ENCODE data around the gene EGLN1.

The EGLN1 gene

DNA sequence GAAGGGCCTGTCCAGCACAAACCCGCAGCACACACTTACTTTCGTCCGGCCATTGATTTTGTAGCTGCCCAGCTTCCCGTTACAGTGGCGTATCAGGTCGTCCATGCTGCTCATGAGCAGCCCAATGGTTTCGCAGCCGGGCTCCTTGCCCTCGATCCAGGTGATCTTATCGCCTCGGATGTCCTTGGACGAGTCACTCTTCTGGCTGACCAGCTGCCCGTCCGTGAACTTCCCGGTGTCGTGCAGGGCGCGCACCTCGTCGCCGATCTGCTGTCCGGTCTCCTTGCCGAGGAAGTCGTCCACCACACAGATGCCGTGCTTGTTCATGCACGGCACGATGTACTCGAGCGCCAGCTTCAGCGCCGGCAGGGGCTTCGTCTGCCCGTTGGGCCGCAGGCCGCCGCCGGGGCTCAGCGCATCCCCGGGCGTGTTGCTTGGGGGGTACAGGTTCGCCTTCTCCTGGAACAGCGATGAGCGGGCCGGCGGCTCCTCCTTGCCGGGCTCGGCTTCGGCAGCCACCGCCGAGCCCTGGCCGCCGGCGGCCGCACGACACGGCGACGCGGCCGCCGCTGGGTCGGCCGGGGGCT lies 1.0 kb downstream of the EGLN1 start:
- DNase-seq = peak; percentile 29

DNA sequence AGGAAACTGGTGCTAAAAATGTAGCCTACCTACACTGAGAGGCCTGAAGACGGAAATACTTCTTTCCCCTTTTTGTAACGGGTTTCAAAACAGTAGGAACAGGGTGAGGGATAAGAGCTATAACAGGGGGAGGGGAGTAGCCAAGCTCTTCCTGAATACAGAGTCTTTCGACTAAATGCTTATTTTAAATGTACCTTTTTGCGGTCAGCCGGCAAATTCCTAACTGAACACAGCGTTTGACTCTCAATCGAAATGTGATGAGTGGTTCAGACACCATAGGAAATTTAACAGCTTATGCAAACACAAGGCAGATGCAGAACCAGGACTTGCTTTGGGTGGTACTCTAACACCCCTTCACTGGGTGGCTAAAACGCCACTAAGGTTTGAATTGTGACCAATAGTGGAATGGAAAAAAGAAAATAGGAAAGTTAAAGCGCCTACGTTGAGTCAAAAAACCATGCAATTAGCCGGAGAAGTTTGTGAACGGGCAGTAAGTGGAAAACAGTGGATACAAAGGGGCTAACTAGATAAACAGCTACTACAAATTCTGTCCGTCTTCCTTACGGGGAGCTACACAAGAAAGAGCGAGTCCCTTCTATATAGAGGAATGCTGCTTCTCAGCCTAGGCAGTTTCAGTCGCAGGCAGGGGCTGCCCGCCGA lies 1.7 kb downstream of the EGLN1 start:
- DNase-seq = peak; percentile 31

DNA sequence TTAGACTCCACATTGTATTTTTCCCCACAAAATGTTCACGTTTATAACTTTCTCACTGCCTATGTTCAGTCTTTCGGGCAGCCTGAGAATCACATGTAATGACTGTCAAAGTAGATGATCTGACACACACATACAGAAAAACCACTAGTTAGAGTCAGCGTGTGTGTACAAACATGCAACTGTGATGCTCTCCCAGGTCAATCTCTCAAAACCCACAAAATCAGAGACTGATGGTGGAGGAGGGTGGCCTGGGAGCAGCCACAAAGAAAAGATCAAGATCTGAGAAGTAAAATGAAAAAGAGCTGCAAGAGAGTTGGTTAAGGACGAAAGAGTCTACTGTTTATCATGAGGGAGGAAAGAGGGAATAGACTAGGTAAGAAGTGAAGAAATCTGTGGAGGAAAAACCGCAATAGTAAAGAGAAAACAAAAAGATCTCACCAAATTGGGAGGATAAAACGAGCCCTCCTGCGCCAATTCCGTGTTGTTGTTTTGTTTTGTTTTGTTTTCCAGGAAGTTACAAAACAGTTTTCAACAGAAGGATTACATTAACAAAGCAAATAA lies 2.3 kb downstream of the EGLN1 start:
- DNase-seq = no peak

DNA sequence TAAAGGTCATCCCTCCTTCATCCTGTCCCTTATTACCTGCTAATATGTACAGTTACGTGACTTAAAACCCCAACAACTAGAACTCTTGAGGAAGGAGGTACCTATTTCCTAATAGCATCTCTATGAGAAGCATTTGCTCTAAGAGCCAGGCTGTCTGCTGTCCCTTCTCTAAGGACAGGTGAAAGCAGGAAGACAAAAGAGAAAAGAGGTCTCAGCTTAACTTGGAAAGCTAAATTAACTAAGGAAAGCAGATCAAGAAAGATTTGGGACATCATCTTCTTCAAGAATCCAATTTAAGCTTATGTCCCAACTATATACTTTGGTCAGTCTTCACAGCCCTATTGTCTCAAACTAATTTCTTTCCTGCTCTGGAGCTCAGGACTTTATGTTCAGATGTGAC lies 2.9 kb downstream of the EGLN1 start:
- no peak for DNase-seq

DNA sequence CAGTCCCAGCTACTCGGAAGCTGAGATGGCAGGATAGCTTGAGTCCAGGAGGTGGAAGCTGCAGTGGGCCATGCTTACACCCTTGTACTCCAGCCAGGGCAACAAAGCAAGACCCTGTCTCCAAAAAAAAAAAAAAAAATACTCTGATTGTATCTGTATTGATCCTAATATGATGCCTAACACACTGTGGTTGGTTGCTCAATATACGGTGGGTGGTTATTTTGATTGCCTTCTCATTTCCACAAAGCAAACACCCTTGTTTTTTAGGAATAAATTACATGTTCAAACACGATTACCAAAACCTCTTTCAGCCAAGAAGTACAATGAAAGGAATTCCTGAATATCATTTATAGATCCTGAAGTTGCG lies 3.4 kb downstream of the EGLN1 start:
- no peak for DNase-seq

DNA sequence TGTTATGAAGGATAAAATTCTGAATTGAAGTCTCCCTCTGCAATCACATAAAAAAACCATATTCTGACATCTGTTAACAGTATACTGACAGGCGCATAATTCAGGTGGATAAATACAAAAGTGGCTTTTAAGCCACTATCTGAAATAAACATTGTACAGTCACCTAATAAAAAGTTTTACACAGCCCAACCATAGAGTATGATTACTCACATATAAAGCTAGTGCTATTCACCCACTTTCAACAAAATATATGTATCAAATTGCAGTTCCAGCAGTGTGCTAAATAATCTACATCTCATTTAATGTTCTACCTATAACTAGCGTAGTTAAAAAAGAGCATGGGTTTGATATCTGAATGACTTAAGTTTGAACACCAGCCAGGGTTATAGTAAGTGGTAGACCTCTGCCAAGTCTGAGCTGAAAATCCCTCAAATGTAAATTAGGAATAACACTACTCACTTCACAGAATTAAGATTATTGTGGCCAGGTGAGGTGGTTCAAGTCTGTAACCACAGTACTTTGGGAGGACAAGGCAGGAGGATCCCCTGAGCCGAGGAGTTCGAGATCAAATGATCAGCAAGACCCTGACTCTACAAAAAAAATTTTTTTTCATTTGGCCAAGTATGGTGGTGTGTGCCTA lies 3.9 kb downstream of the EGLN1 start:
- no peak for DNase-seq

DNA sequence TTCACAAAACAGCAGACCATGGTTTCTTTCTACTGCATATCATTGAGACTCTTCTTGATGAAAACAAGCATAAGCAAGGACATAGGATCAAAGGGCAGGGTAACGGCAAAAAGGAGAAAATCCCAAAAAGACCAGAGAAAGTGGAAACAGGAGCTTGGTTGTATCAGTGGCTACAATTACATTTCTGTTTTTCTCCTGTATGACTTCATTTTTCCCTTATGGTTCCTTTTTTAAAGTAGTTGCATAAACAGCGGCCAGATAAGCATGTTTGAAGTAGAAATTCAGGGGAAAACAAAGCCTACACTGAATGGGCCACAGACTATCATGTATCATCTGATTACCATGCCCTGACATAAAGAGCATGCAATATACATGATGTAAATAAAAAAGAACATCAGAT lies 4.6 kb downstream of the EGLN1 start:
- DNase-seq = no peak

DNA sequence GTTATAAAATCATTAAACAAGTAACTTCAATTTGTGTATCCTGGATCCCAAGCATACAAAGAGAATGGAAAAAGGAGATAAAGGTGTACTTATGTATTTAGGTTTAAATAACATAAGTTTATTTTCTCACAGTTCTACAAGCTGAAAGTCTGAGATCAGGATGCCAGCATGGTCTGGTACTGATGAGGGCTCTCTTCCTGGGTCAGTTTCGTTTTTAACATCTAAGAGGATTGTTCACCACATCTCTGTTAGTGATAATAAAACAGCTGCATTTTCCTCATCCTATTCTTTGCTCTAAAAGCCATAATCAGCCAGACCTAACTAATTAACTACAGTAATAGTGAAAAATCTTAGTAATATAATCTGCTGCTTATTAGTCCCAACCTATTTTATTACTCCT lies 5.2 kb downstream of the EGLN1 start:
- no peak for DNase-seq

DNA sequence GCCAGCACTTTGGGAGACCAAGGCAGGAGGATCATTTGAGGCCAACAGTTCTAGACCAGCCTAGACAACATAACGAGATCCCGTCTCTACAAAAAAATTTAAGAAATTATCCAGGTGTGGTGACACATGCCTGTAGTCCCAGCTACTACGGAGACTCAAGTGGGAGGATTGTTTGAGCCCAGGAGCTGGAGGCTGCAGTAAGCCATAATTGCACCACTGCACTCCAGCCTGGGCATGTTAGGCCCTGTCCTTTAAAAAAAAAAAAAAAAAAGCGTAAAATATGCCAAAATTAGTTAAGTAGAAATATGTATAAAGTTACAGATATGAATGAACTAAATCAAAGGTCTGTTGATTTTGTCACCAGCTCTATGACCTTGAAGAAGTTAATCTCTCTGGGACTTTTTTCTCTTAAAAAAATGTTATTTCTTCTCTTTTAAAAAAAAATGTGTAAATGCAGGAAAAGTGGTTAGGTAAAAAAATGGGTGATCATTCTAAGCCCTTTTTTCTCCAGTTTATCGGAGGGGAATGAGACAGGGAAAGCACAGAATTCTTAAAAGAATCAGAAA lies 7.0 kb downstream of the EGLN1 start:
- DNase-seq = no peak

DNA sequence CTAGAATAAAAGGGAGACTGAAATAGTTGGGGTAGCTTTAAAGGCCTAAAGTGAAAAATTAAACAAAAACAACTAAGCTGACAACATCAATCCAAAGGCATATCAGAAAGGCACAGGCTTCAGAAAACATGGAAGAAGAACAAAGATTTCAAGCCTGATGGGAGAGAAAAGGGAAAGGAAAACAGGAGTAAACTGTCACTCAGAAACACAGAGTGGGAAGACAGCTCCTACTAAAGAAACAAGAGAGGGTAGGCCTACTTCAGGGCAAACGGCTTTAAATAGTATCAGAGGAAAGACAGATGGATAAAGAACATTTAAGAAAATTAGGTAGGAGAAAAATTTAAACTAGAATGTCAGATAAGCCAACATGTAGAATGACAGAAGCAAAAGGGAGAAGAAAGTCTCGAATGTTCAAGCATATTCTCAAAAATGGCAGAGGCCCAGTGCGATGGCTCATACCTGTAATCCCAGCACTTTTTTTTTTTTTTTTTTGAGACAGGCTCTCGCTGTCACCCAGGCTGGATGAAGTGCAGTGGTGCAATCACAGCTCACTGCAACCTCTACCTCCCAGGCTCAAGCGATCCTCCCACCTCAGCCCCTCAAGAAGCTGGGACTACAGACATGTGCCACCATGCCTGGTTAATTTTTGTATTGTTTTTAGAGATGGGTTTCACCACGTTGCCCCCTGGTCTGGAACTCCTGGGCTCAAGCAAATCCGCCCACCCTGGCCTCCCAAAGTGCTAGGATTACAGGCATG lies 7.6 kb downstream of the EGLN1 start:
- no peak for DNase-seq

DNA sequence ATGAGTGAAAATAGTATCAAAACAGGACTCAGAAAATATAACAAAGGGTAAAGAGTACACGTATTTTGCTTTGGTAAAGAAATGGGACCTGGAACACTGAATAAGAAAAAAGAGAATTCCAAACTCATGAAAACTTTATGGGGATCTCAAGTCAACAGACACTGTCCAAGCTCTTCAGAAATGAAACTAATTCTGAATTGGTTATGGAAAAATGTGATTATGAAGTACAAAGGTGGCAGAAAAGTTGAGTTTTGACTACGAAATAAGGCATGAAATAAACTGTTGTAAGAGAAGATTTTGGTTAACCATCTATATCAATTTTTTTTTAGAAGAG lies 8.4 kb downstream of the EGLN1 start:
- no peak for DNase-seq

DNA sequence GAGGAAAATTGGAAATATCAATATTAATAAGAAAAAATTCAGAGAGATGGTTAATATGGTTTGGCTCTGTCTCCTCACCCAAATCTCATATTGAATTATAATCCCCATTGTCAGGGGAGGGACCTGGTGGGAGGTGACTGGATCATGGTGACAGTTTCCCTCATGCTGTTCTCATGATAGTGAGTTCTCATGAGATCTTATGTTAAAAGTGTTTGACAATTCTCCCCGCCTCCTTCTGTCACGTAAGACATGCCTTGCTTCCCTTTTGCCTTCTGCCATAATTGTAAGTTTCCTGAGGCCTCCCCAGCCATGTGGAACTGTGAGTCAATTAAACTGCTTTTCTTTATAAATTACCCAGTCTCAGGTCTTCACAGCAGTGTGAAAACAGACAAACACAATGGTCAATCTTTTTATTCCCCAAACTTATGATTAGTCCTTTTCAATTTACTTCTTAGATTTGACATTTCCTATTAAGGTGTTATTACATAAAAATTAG lies 11.0 kb downstream of the EGLN1 start:
- DNase-seq = no peak

DNA sequence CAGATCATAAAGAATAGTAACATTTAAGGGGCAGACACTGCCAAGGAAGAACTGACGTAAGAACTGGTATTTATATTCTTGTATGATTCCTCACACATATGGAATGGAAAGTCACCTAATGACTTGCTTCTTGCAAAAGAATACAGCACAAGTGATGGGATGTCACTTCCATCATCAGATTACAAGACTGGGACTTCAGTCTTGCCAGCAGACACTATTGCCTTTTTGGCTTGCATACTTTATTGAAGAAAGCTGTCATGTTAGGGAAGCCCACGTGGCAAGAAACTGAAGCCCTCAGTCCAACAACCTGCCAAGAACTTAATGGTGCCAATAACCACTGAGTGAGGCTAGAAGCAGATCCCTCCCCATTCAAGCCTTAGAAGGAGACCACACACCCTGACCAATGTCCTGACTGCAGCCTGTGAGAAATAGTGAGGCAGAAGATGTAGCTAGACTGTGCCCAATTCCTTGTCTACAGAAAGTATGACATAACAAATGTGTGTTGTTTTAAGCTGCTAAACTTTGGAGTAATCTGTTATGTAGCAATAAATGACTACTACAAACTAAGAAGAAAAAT lies 12.0 kb downstream of the EGLN1 start:
- DNase-seq = peak; percentile 82

DNA sequence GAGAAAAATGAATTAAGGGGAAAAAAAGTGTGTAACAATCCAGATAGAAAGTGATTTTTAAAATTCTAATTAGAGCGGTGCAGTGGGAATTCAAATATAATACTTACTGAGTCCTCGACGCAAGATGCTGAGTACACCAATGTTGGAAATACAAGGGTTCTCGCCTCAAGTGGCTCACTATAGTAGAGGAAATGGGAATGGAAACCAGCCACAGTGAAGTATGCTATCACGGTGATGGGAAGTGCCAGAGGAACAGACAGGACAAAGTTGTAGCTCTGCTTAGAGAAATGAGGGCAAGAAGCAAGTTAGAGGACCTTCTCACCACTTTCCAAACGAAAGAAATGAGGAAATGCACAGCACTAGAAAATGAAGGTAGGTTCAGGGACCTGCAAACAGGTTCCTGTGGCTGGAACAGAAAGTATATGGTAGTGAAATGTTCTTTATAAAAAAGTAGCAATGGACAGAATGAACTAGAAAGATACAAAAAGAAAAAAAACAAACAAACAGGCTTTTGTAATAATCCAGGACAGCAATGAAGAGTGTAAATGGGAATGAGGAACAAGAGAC lies 13.5 kb downstream of the EGLN1 start:
- no peak for DNase-seq

DNA sequence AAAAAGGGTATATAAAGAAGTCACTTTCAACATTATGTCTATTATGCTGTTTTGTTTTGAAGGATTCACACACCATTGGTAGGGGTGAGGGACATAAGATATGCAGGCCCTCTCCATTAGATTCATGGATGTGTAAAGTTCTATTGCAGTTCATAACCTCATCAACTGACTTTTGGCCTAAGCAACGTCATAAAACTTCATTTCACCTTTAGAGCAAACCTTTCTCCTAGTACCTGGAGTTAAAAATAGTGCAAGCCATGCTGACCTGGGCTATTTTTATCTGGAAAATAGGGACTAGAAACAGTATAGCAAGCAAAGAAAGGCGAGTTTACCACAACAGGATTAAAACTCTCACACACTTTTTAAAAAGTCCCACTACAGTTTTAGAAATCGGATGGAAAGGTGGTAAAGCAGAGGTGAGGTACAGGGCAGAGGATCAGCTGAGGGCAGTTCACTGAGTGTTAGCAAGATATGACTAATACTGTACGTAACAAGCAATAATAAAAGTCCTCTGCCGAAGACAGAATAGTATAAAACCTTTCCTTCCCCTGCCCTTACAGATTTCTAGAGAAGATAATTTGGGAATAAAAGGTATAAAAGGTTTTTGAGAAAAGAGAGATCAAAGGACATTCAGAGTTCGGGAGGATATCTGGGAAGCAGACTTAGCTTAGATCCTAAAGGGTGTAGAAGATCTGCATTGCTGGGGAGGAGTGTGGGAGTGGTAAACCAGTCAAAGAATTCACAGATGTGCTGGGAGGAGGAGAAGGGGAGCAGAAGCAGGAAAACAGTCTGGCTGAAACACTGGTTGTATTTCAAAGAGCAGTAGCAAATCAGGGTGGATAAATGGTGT lies 14.3 kb downstream of the EGLN1 start:
- DNase-seq = no peak

DNA sequence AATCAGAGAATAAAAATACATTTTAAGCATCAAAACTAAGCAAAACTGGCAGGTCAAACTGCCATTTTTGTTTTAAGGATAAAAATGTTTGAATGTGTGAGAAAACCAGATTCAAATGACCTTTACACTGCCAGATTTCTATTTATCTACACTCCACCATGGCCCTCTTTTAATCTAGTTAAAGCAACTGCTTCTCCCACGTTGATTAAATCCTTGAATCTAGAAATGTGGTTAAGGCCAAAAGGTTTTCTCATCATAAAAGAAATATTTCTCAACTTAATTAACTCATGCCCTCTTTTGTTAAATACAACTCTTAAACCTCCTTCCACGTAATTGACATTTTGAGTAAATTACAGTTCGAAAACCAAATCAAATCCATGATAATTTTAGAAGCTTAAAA lies 15.0 kb downstream of the EGLN1 start:
- DNase-seq = no peak

DNA sequence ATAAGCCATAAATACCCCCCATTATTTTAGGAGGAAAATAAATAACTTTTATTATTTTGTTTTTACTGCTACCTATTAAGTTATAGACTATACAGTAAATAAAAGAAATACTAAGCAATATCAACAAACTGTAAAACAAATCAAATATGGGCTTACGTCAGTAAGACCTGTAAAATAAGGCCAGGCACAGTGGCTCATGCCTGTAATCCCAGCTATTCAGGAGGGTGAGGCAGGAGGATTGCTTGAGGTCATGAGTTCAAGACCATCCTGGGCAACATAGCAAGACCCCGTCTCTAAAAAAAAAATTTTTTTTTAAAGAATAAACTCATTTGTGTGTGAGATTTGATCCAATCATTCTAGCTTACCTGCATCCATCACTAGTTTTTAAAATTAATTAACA lies 17.8 kb downstream of the EGLN1 start:
- no peak for DNase-seq

DNA sequence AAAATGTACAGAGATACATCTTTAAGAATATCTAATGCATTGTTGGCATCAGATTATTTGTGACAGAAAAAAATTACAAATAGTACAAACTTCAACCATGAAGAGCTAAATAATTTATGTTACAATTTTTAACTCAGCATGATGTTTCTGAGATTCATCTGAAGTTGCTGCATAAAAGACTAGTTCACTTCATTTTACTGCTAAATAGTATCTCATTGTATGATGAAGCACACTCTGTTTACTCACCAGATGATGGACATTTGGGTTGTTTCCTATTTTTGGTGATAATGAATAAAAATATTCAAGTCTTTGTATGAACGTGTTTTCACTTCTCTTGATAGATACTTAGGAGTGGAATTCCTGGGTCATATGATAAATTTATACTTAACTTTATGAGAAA lies 20.6 kb downstream of the EGLN1 start:
- DNase-seq = no peak

DNA sequence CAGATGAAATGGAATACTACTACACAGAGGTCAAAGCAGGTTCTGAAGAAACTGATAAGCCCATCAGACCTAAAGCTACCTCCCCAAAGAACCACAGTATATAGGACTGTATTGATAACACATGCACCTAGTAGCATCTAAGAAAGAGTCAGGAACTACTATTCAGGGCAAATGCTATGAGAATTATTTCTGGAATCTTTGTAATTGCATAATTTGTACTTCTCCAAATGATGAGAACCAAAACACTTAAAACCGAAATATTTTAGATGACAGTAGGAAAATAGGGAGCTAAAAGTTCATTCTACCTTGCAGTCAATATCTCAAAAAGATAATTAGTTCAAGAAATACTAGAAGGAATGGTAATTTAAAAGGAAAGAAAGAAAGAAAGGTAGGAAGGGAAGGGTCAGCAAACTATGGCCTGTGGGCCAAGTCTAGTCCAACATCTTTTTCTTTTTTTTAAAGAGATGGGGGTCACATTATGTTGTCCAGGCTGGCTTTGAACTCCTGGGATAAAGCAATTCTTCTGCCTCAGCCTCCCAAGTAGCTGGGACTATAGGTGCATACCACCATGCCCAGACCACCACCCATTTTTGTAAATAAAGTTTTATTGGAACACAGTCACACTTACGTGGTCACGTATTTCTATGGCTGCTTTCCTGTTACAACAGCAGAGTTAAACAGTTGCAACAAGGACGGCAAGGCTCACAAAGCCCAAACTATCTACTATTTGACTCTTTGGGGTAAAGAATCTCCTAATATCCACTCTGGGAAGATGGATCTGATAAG lies 24.0 kb downstream of the EGLN1 start:
- DNase-seq = no peak

DNA sequence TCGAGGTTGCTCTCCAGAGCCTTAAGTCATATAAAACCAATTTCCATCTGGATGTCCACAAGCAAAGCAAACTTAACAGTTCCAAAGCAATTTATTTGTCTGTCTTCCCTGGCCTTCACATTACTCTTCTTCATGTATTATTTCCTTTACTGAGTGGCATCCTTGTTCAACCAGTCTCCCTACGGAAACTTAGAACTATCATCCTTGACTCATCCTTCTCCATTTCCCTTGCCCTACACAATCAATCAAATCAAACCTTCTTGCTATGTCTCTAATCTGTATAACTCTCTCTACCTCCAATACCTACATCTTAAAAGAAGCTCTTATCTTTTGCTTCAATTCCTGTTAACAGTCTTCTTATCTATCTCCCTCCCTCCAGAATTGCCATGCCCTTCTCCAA lies 25.4 kb downstream of the EGLN1 start:
- DNase-seq = no peak

DNA sequence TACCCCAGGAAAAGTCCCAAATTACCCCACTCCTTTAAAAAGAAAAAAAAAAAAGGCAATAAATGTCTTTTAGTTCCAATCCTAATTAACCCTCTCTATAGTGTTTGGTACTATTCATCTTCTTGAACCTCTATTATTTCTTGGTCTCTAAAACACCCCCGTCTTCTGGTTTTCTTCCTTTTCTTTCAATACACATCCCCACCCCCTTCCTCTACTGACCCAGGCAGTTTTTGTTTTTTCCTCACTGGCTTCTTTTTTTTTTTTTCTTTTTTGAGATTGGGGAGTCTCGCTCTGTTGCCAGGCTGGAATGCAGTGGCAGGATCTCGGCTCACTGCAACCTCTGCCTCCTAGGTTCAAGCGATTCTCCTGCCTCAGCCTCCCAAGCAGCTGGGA lies 26.1 kb downstream of the EGLN1 start:
- no peak for DNase-seq
